SK-N-SH treated with all-trans-retinoic acid at 6 μM for 48 hours (cell line): ENCODE measurements around the gene CCKAR.

Experiments
- ISL1 ChIP-seq: fragments of 250-450 bp; sonication (Bioruptor Pico); IDR thresholded peaks from 2 replicates; pipeline ENCODE4 v2.1.2; 2022; ENCODE audit warnings: mild to moderate bottlenecking, moderate library complexity
- PATZ1 ChIP-seq: fragments of 250-450 bp; sonication (Bioruptor Pico); IDR thresholded peaks from 2 replicates; pipeline ENCODE4 v1.8.0; 2020; ENCODE audit warnings: mild to moderate bottlenecking, moderate library complexity, borderline replicate concordance
- POU6F1 ChIP-seq: fragments of 250-450 bp; sonication (Bioruptor Pico); IDR thresholded peaks from 2 replicates; pipeline ENCODE4 v1.8.0; 2021; ENCODE audit warnings: low read depth, mild to moderate bottlenecking, moderate library complexity, borderline replicate concordance
- TSHZ2 ChIP-seq: fragments of 250-450 bp; sonication (Bioruptor Pico); IDR thresholded peaks from 2 replicates; pipeline ENCODE4 v1.5.0; 2020; ENCODE audit warnings: mild to moderate bottlenecking, moderate library complexity
- ZFP30 ChIP-seq: fragments of 450-650 bp; formaldehyde crosslinking; IDR thresholded peaks from 2 replicates; pipeline ENCODE4 v1.5.0; 2022; ENCODE audit warnings: mild to moderate bottlenecking, moderate library complexity
- ZNF70 ChIP-seq: fragments of 450-650 bp; formaldehyde crosslinking; IDR thresholded peaks from 2 replicates; pipeline ENCODE4 v1.5.0; 2020; ENCODE audit warnings: mild to moderate bottlenecking, moderate library complexity
- TF ChIP-seq, protein P1 (sequence below): fragments of 250-450 bp; sonication (Bioruptor Pico); IDR thresholded peaks from 2 replicates; pipeline ENCODE4 v1.5.1; 2020; ENCODE audit warnings: low read depth, mild to moderate bottlenecking, moderate library complexity

DNA sequence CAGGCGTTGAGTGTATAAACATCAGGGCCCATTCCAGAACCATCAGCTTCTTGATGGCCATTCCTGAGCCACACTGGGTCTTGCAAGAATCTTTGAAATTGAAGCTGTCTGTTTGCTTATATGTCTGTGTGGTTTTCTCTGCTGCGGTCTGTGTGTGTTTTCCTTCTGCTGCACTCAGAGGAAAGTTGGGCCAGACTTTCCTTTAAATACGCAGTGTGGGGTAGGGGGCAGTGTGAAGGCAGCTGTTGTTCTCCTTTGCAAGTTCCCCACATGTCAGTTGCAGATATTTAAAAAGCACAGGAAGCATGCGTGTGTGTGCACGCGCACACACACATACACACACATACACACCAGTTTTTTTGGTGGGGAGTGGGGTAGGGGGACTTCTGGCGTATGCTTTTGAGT, 32.1 kb downstream of the CCKAR start:
- TF ChIP-seq ZFP30 (CRISPR knock-in tag) (no peak), PATZ1 (CRISPR knock-in tag) (no peak), ZNF70 (no peak), TSHZ2 (CRISPR knock-in tag) (no peak), POU6F1 (CRISPR knock-in tag) (no peak), ISL1 (CRISPR knock-in tag) (no peak)
- TF ChIP-seq, protein P1, sequence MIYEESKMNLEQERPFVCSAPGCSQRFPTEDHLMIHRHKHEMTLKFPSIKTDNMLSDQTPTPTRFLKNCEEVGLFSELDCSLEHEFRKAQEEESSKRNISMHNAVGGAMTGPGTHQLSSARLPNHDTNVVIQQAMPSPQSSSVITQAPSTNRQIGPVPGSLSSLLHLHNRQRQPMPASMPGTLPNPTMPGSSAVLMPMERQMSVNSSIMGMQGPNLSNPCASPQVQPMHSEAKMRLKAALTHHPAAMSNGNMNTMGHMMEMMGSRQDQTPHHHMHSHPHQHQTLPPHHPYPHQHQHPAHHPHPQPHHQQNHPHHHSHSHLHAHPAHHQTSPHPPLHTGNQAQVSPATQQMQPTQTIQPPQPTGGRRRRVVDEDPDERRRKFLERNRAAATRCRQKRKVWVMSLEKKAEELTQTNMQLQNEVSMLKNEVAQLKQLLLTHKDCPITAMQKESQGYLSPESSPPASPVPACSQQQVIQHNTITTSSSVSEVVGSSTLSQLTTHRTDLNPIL (CRISPR knock-in tag) = no peak
